B cell (primary cell): ENCODE data around the gene HS2ST1. TPM values are rescaled to one million over a fixed set of nuclear protein-coding genes. Genes with fewer than 3 reads are reported as not detected.

Experiments
- ATAC-seq: fragments of 200-7000 bp; cut with Tn5 transposase; one replicate; pipeline ENCODE4 v1.10.0; 2021; ENCODE audit warnings: low read depth, mild to moderate bottlenecking, moderate number of reproducible peaks, moderate library complexity
- CTCF ChIA-PET: fragments of 350-600 bp; sonication (Branson Sonifier 250); formaldehyde crosslinking; loops from one replicate; lab custom pipeline; 2021; ENCODE audit warnings: antibody characterized with exemption, inconsistent platforms; lab: Charles Lee
- POLR2A ChIA-PET: fragments of 350-600 bp; sonication (Branson Sonifier 250); formaldehyde crosslinking; loops from one replicate; lab custom pipeline; 2021; ENCODE audit warnings: antibody characterized with exemption; lab: Charles Lee
- DNase-seq: peaks from one replicate; pipeline ENCODE4 v3.0.0; 2013
- H2AFZ ChIP-seq: 2 replicates; pipeline ENCODE4 v1.6.1; 2012; ENCODE audit warnings: mild to moderate bottlenecking, low read depth, low read length; ENCODE audit not compliant: insufficient read depth, poor library complexity, severe bottlenecking
- H3K27ac ChIP-seq, 2 donors: 1 replicate in 1 of 2; 2 replicates in 1 of 2; pipeline ENCODE4 v1.5.1; 2012 to 2013; ENCODE audit warnings: low read length in 2 of 2, mild to moderate bottlenecking in 2 of 2, moderate library complexity in 1 of 2
- H3K27me3 ChIP-seq, 4 experiments: fragments of 200-600 bp in 1 of 4; sonication (generic) in 1 of 4; replicated peaks in 1 of 4; 1 replicate in 2 of 4; 2 replicates in 2 of 4; pipeline versions ENCODE4 v1.6.1 to v1.7.0; 2013 to 2016; ENCODE audit warnings: low read length in 3 of 4, mild to moderate bottlenecking in 2 of 4, mixed read lengths in 1 of 4, moderate library complexity in 1 of 4; ENCODE audit not compliant: insufficient read depth in 4 of 4, control insufficient read depth in 3 of 4; ENCODE audit errors: control extremely low read depth in 1 of 4
- H3K36me3 ChIP-seq, 2 experiments: replicated peaks in 1 of 2; 1 replicate in 1 of 2; 2 replicates in 1 of 2; pipeline versions ENCODE4 v1.6.1 to v1.7.1; 2013; ENCODE audit warnings: low read length in 1 of 2; ENCODE audit not compliant: insufficient read depth in 2 of 2, control insufficient read depth in 1 of 2; ENCODE audit errors: control extremely low read depth in 1 of 2, extremely low read depth in 1 of 2
- H3K4me1 ChIP-seq, 2 donors: fragments of 200-600 bp in 1 of 2; sonication (generic) in 1 of 2; 1 replicate in 1 of 2; 2 replicates in 1 of 2; pipeline versions ENCODE4 v1.5.1 to v1.6.1; 2013 to 2017; ENCODE audit warnings: low read length in 2 of 2; ENCODE audit not compliant: control insufficient read depth in 2 of 2, insufficient read depth in 2 of 2
- H3K4me2 ChIP-seq: replicated peaks from 2 replicates; pipeline ENCODE3; 2012; ENCODE audit warnings: mild to moderate bottlenecking, low read depth, low read length; ENCODE audit not compliant: poor library complexity, severe bottlenecking
- H3K4me3 ChIP-seq, 5 experiments: fragments of 200-600 bp in 1 of 5; sonication (generic) in 1 of 5; 1 replicate in 3 of 5; 2 replicates in 2 of 5; pipeline versions ENCODE4 v1.5.1 to v1.7.0; 2011 to 2016; ENCODE audit warnings: low read length in 4 of 5, mild to moderate bottlenecking in 4 of 5, low read depth in 2 of 5, control low read depth in 1 of 5, moderate library complexity in 1 of 5; ENCODE audit not compliant: insufficient read depth in 1 of 5; ENCODE audit errors: control extremely low read depth in 1 of 5, extremely low read depth in 1 of 5
- H3K79me2 ChIP-seq: fragments of 200-600 bp; sonication (generic); one replicate; pipeline ENCODE4 v1.6.0; 2016; ENCODE audit warnings: low read length; ENCODE audit not compliant: control insufficient read depth, insufficient read depth
- H3K9ac ChIP-seq: fragments of 200-600 bp; sonication (generic); 2 replicates; pipeline ENCODE4 v1.6.1; 2017; ENCODE audit warnings: mild to moderate bottlenecking, low read length, moderate library complexity
- H3K9me3 ChIP-seq, 3 donors: one replicate each; pipeline versions ENCODE4 v1.6.1 to v1.7.1; 2013; ENCODE audit warnings: low read length in 2 of 3; ENCODE audit not compliant: control insufficient read depth in 2 of 3, insufficient read depth in 1 of 3; ENCODE audit errors: control extremely low read depth in 1 of 3
- H4K20me1 ChIP-seq: 2 replicates; pipeline ENCODE4 v1.6.0; 2012; ENCODE audit warnings: mild to moderate bottlenecking, low read length; ENCODE audit not compliant: insufficient read depth, control insufficient read depth, poor library complexity, severe bottlenecking
- H3K27ac Mint-ChIP-seq: one replicate; pipeline ENCODE4 v1.8.0; 2021; ENCODE audit warnings: mixed read lengths
- H3K27me3 Mint-ChIP-seq: one replicate; pipeline ENCODE4 v1.8.0; 2021; ENCODE audit warnings: mixed read lengths
- H3K4me1 Mint-ChIP-seq: one replicate; pipeline ENCODE4 v1.8.0; 2021; ENCODE audit warnings: mixed read lengths
- H3K4me3 Mint-ChIP-seq: one replicate; pipeline ENCODE4 v1.8.0; 2021; ENCODE audit warnings: mixed read lengths
- H3K9me3 Mint-ChIP-seq: one replicate; pipeline ENCODE4 v1.8.0; 2022; ENCODE audit warnings: mixed read lengths; ENCODE audit not compliant: insufficient read depth
- EZH2 ChIP-seq: IDR thresholded peaks from 2 replicates; pipeline ENCODE4 v1.6.1; 2012; ENCODE audit warnings: borderline replicate concordance, low read depth, mild to moderate bottlenecking, moderate library complexity, low read length; ENCODE audit not compliant: insufficient read depth, poor library complexity, severe bottlenecking
- WGBS: methylation state at CpG from one replicate; pipeline ENCODE4 v1.1.5; 2013; ENCODE audit warnings: missing lambda C conversion rate; ENCODE audit not compliant: insufficient coverage; 5-methylcytosine and 5-hydroxymethylcytosine counted together
- intact Hi-C: fragments of 100-400 bp; cut with micrococcal nuclease; formaldehyde crosslinking; loops from one replicate; pipeline ENCODE4 v1.10.0; 2022
- polyA plus RNA-seq: library from polyadenylated mRNA; depleted of rRNA; stranded (reverse); fragments of >200 nt; gene quantifications from 2 replicates; pipeline ENCODE4 v1.2.3, GENCODE V29; 2012
- total RNA-seq, 2 donors: library from RNA; stranded (reverse); fragments of 120-200 nt in 1 of 2; gene quantifications; 1 replicate in 1 of 2; 2 replicates in 1 of 2; pipeline versions ENCODE4 v1.2.3 to v1.2.4, GENCODE V29; 2013 to 2022
- TF ChIP-seq, protein P1 (sequence below): fragments of 200-600 bp; IDR thresholded peaks from one replicate; pipeline ENCODE4 v1.8.0; 2022; ENCODE audit warnings: antibody characterized with exemption, mild to moderate bottlenecking

The HS2ST1 gene
- total and polyA plus RNA-seq, 2 donors (not counting 1 experiment from before 2014, with no cell fraction given): 3.0 to 16.9 TPM

DNA sequence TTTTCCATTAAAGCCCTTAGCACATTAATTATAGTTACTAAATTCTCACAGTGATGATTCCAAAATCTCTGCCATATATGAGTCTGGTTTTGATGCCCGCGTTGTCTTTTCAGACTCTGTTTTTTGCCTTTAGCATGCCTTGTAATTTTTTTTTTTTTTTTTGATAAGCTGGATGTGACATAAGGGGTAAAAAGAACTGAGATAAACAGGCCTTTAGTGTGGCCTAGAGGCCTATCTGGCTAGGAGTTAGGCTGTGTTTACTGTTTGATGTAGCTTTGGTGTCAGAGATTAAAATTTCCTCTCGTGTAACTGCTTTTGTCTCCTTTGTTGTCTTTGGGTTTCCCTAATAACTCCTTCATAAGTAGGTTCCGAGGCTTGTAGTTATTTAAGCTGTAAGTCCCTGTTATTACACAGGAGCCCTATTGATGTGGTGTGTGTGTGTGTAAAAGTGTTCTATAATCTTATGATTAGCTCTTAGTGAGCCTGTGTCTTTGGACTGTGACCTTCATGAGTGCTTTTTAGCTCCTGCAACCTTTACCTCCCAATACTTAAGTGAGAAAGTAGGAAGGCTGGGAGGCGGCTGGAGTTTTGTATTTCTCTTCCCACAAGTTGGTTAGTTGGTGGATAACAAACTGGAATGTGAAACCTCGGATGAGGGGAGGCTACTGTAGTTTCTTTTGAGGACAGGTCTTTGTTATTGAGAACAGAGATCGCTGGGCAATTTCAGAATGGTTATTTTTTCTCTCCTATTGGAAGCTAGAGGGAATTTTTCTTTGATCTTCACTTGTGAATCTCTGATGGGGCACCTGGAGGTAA is 19.3 kb downstream of the HS2ST1 start:
- CTCF ChIA-PET: no interaction called here
- no peak overlapping the region for H3K9ac ChIP-seq

GRCh38 chr1:86938450-86938849 is 24.0 kb downstream of the HS2ST1 start:
- Histone ChIP-seq H3K4me2 (no peak overlapping the region), H3K79me2 (peaks cover 96% of the 10 kb centered on the region), H3K4me3 (no peak overlapping the region), H3K36me3 (no peaks in the 10 kb centered on the region), H2AFZ (no peak overlapping the region), H3K4me1 (peaks cover 0 to 10% of the 10 kb centered on the region in 2 donors), H3K27me3 (no peaks in the 10 kb centered on the region), H3K9ac (no peak overlapping the region), H3K9me3 (no peaks in the 10 kb centered on the region), H4K20me1 (peaks cover 8% of the 10 kb centered on the region), H3K27ac (no peak overlapping the region)
- no peak for DNase-seq
- Mint-ChIP-seq H3K27ac (no peak overlapping the region), H3K9me3 (no peaks in the 10 kb centered on the region), H3K4me3 (no peak overlapping the region), H3K4me1 (peaks cover 26% of the 10 kb centered on the region), H3K27me3 (no peaks in the 10 kb centered on the region)
- ChIA-PET POLR2A (no interaction called here), CTCF (interaction anchor here (0.5 kb wide), 1 partner anchor 57 kb away, joined by 5 read pairs; no protein-coding TSS in a partner anchor)
- TF ChIP-seq, protein P1, sequence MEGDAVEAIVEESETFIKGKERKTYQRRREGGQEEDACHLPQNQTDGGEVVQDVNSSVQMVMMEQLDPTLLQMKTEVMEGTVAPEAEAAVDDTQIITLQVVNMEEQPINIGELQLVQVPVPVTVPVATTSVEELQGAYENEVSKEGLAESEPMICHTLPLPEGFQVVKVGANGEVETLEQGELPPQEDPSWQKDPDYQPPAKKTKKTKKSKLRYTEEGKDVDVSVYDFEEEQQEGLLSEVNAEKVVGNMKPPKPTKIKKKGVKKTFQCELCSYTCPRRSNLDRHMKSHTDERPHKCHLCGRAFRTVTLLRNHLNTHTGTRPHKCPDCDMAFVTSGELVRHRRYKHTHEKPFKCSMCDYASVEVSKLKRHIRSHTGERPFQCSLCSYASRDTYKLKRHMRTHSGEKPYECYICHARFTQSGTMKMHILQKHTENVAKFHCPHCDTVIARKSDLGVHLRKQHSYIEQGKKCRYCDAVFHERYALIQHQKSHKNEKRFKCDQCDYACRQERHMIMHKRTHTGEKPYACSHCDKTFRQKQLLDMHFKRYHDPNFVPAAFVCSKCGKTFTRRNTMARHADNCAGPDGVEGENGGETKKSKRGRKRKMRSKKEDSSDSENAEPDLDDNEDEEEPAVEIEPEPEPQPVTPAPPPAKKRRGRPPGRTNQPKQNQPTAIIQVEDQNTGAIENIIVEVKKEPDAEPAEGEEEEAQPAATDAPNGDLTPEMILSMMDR: no peak
- no peak for TF ChIP-seq EZH2
- intact Hi-C loops: no loop called here
- ATAC-seq: no peak
- no CpG with 5 or more reads among the region's 1 CpG for WGBS

More for the DNA sequence above, 19.3 kb downstream of the HS2ST1 start:
- Histone ChIP-seq H3K27ac (no peak overlapping the region), H3K4me1 (peaks cover 0 to 4% of the 10 kb centered on the region in 2 donors), H3K27me3 (no peaks in the 10 kb centered on the region), H3K9me3 (no peaks in the 10 kb centered on the region), H4K20me1 (no peaks in the 10 kb centered on the region), H2AFZ (no peak overlapping the region), H3K4me3 (no peak overlapping the region), H3K4me2 (no peak overlapping the region), H3K36me3 (no peaks in the 10 kb centered on the region), H3K79me2 (peaks cover 81% of the 10 kb centered on the region)
- TF ChIP-seq EZH2: no peak
- TF ChIP-seq, protein P1: no peak
- POLR2A ChIA-PET: interaction anchor here (0.6 kb wide), 1 partner anchor 124 kb away, joined by 5 read pairs; no protein-coding TSS in a partner anchor
- DNase-seq (no peak), ATAC-seq (no peak)
- WGBS: 100% methylated on average over 2 of the region's 7 CpGs
- Mint-ChIP-seq H3K9me3 (no peaks in the 10 kb centered on the region), H3K4me1 (peaks cover 26% of the 10 kb centered on the region), H3K27ac (no peak overlapping the region), H3K27me3 (no peaks in the 10 kb centered on the region), H3K4me3 (no peak overlapping the region)
- intact Hi-C loops: no loop called here
